ENCODE results near the gene C11orf68.
A peak's percentile ranks its signal among the peaks of the same experiment; 100 is the strongest.

Gene C11orf68

DNA sequence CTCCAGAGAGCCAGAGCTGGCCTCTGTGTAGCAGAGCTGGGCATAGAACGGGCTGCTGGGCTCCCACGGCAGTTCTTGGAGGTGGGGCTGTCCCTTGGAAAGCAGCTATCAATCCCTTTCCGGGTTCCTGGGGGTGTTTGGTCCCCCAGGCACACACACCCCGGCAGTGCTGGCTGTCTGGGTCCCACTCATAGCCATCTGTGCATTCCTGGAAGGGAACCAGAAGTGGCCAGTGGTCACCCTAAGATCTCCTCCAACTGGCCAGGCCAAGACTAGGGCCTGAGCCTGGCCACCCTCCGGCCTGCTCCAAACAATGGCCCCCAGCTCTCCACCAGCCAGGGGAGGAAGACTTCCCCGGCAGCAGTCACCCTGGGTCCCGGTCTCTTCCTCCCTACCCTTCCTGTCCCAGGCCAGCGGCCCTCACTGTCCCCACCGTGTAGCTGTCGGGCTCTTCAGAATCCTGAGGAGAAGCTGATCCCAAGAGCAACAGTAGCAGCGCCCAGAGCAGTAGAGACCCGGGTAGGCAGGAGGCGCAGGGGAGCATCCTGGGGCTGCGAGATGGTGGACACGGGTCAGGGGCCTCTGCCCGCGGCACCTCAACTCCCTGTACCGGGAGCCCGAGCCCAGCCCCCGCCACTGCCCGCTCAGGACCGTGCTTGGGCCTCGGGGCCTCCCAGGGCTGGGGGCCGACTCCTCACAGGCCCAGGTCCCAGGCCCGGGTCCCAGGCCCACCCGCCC, 46.9 kb downstream of the C11orf68 start:
- DNase-seq (ENCODE audit: low spot score) = peak; percentile 53

DNA sequence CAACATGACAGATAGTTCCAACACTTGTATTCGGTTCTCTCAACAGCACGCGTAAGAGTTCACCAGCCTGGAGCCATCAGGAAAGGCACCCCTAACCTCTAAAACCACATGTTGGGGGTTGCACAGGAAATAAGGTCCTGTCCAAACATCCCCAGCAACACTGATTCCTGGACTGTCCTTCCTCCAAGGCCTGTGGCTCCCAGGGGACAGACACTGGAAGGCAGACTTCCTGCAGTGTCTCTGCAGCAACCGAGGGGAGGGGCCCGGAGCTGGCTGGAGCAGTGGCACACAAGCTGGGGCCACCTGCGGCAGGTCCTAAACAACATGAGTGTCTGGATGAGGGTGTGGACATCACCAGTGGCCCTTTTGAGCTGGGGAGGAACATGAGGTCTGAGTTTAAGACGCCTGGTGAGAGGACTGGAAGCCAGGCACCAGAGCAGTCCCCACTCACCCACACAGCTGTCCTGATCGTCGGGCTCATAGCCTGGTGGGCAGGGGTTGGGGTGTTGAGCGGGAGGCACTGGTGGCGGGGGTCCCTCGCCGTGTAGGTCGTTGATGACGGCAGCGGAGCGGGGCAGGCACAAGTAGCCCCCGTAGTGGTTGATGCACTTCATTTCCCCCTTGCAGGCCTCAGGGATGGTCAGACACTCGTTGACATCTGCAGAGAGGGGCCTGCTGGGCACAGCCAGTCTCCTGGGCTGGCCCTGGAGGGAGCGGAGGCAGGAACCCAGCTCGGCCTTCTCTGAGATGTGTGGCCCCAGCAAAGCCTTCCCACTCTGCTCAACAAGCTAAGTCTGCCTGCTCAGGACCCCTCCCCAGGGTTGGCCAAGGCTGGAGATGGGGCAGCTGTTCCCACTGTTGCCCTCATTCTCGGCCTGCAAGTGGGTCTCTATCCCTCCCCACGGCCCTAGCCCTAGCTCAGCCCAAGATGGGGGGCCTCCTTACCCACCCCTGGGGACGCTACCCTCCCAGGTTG, 47.9 kb downstream of the C11orf68 start:
- no peak for DNase-seq (ENCODE audit: low spot score)

DNA sequence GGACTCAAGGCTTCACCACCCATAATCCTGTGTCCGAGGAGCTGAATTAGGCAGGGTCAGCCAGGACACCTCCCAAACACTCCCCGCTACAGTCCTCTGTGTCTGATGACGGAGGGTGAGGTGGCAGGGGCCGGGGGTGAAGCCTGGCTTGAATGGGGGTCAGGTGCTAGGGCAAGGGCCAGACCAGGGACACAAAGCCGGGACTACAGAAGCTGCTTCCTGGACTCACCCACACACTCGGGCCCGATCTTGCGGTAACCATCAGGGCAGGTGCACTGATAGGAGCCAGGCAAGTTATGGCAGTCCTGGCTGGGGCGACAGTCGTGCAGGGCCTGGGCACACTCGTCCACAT, 48.6 kb downstream of the C11orf68 start:
- no peak for DNase-seq (ENCODE audit: low spot score)

DNA sequence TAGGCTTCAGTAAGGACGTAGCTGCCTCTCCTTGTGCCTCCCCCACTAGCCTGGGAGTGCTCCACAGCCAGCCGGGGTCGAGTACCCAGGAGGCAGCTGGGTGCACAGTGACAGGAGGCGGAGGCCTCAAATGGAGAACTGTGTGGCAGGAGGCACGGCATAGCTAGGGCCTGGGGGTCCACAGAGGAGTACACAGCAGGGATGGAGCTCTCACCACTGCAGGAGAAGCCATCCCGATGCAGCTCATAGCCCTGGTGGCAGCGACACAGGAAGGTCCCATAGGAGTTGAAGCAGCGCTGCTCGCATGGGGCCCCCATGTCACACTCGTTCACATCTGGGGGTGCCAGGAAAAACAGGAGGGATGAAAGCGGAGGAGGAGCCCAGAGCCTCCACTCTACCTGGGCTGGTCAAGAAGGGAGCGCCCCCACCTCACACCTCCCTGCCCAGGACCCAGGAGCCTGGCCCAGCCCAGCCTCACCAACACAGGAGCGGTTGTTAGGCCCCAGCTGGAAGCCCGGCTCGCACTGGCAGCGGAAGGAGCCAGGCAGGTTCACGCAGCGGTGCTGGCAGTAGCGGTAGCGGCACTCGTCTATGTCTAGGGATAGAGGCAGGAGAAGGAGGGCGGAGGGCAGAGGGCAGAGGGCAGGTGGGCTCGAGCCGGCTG, 49.1 kb downstream of the C11orf68 start:
- no peak for DNase-seq (ENCODE audit: low spot score)

DNA sequence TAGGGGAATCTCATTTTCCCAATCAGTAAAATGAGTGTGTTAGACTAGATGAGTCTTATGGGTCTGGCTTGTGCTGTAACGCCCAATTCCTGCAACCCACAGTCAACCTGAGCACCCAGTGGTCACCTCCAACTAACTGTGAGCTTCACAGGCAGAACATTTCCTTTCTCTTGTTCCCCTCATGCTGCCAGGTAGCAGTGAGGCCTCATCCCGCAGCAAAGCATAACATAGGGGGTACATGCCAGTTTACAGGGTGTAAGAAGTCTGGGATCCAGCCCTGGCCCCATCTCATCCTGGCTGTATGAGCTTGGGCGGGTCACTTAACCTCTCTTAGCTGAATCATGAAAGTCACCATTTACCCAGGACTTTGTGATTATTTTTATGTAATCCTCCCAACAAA, 50.0 kb downstream of the C11orf68 start:
- DNase-seq (ENCODE audit: low spot score) = no peak

DNA sequence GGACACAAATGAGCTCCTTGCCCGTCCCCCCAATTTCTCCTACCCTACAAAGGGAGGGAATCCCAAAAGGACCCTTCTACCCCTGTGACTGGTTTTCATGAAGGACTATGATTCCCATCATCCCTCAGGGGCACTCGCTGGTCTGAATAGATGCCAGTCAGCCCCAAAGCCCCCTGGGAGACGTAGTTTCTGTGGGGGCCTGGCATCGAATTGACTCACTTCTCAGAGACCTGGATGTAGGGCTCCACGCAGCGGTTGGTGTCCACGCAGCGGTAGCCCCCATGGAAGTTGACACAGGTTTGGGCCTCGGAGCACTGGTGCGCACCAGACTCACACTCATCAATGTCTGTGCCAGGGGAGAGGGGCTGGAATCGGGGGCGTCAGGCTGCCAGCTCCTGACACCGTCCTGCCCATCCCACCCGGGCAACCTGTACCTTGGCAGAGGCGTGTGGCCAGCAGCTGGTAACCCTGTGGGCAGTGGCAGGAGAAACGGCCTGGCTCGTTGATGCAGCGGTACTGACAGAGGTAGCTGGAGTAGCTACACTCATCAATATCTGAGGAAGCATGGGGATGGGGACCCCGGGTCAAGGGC, 50.7 kb downstream of the C11orf68 start:
- DNase-seq (ENCODE audit: low spot score) = no peak

DNA sequence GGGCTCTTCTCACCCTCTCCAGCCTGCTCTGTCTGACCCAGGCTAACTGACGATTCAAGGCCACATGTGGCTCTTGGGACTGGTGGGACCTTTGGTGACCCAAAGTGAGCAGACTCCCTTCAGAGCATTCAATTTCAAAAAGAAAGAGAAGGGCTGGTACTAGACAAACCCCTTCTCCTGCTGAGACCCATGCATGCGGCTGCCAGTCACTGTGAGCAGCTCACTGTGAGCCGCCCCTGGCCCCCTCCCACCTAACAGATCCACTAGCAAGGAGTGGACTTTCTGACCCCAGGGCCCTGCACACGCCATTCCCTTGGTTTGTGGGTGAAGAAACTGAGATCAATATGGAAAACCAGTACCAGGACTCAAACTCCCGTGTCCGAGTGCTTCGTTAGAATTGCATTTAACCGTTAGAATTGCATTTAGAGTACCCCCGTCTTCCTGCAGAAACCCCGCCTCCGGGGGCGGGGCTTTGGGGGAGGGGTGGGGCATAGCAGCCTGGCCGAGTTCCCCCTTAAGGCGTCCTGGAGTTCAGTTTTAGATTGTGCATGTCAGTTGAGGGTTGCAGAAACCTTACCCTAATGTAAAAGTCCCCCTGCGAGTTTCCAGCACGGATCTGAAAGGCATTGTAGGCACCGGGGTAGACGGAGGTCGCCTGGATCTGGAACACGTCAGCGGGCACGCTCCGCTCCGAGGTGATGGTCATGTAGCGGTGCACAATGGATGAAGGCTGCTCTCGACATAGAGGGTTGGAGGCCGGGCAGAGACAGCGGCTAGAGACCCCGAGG, 51.4 kb downstream of the C11orf68 start:
- DNase-seq (ENCODE audit: low spot score) = no peak

Data from AG20443 (cell line).